ENCODE results near the gene BFSP1.

Gene BFSP1

GRCh38 chr20:17537959-17538358 lies 6.8 kb upstream of the BFSP1 start:
- H3K27ac ChIP-seq, result no peak overlapping the region
- TF ChIP-seq, protein P1, sequence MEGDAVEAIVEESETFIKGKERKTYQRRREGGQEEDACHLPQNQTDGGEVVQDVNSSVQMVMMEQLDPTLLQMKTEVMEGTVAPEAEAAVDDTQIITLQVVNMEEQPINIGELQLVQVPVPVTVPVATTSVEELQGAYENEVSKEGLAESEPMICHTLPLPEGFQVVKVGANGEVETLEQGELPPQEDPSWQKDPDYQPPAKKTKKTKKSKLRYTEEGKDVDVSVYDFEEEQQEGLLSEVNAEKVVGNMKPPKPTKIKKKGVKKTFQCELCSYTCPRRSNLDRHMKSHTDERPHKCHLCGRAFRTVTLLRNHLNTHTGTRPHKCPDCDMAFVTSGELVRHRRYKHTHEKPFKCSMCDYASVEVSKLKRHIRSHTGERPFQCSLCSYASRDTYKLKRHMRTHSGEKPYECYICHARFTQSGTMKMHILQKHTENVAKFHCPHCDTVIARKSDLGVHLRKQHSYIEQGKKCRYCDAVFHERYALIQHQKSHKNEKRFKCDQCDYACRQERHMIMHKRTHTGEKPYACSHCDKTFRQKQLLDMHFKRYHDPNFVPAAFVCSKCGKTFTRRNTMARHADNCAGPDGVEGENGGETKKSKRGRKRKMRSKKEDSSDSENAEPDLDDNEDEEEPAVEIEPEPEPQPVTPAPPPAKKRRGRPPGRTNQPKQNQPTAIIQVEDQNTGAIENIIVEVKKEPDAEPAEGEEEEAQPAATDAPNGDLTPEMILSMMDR (IDR thresholded peaks at IDR 0.05), result no peak
- no peak overlapping the region for H3K4me3 ChIP-seq (ENCODE audit: low read depth, low read length)
- no peaks in the 10 kb centered on the region for H3K4me1 ChIP-seq
- peaks cover 3% of the 10 kb centered on the region for H3K79me2 ChIP-seq
- no peaks in the 10 kb centered on the region for H3K9me3 ChIP-seq (ENCODE audit: control insufficient read depth, low read length)
- no peaks in the 10 kb centered on the region for H3K27me3 ChIP-seq (ENCODE audit: control insufficient read depth, insufficient read depth, low read length)
- no peaks in the 10 kb centered on the region for H3K36me3 ChIP-seq (ENCODE audit: control insufficient read depth, insufficient read depth, low read length)
- no peak overlapping the region for H3K4me2 ChIP-seq (ENCODE audit: low read length)
- H3K9ac ChIP-seq, result no peak overlapping the region
- H2AFZ ChIP-seq, result no peak overlapping the region

DNA sequence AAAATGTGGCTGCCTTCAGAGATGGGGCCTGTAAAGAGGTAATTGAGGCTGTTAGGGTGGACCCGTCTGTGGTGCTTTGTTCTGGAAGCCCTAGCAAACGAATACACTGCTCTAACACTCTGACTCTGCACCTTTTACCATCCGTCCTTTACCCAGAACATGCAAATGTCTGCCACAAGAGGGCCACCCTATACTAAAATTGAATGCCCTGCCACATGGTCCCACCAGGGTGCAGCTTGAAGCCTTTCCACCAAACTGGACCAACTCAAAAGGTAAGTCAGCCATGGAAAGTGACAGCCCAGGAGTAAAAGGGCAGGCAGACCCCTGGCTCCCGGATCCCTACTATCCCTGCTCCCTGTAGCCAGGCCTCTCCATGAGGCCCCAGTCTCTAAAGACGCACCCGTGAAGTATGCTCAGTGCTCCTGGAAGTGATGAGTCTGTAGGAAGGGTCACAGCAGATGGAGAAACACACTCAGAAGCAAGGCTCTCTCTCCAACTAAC lies 5.8 kb upstream of the BFSP1 start:
- Histone ChIP-seq H3K4me3 (ENCODE audit: low read depth, low read length) (no peak overlapping the region), H3K4me1 (no peaks in the 10 kb centered on the region), H2AFZ (peak overlapping the region; percentile 34), H3K9ac (no peak overlapping the region), H3K36me3 (ENCODE audit: control insufficient read depth, insufficient read depth, low read length) (no peaks in the 10 kb centered on the region), H3K27ac (no peak overlapping the region), H3K79me2 (peaks cover 3% of the 10 kb centered on the region), H3K9me3 (ENCODE audit: control insufficient read depth, low read length) (no peaks in the 10 kb centered on the region), H3K4me2 (ENCODE audit: low read length) (no peak overlapping the region), H3K27me3 (ENCODE audit: control insufficient read depth, insufficient read depth, low read length) (no peaks in the 10 kb centered on the region)
- TF ChIP-seq, protein P1 (IDR thresholded peaks at IDR 0.05), result peak; percentile 96

DNA sequence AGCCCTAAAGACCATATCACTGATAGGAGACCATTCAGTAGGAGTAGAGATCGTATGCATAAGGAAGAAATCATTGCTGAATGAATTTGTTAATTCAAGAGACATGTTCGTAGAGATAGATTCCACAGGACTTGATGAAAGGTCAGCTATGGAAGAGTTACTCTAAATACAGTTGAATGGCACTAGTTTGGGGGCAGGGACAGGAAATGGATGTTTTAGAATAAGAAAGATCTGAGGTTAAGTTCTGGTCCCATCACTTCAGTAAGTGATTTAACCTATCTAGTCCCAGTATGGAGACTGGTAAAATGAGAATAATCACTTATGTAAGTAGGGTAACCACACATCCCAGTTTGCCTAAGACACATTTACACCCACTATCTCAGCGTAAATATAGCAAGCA lies 2.9 kb upstream of the BFSP1 start:
- no peak overlapping the region for H3K9ac ChIP-seq
- H3K4me3 ChIP-seq (ENCODE audit: low read depth, low read length), result no peak overlapping the region
- TF ChIP-seq, protein P1 (IDR thresholded peaks at IDR 0.05), result no peak
- H3K4me1 ChIP-seq, result peaks cover 5% of the 10 kb centered on the region
- H3K36me3 ChIP-seq (ENCODE audit: control insufficient read depth, insufficient read depth, low read length), result no peaks in the 10 kb centered on the region
- peaks cover 3% of the 10 kb centered on the region for H3K79me2 ChIP-seq
- no peak overlapping the region for H3K4me2 ChIP-seq (ENCODE audit: low read length)
- no peaks in the 10 kb centered on the region for H3K9me3 ChIP-seq (ENCODE audit: control insufficient read depth, low read length)
- no peak overlapping the region for H3K27ac ChIP-seq
- H3K27me3 ChIP-seq (ENCODE audit: control insufficient read depth, insufficient read depth, low read length), result no peaks in the 10 kb centered on the region
- H2AFZ ChIP-seq, result no peak overlapping the region

- peaks cover 5% of the 10 kb centered on the region for H3K4me1 ChIP-seq
- H3K27me3 ChIP-seq (ENCODE audit: control insufficient read depth, insufficient read depth, low read length), result no peaks in the 10 kb centered on the region
- no peak overlapping the region for H3K4me2 ChIP-seq (ENCODE audit: low read length)
- no peak overlapping the region for H3K27ac ChIP-seq
- peaks cover 3% of the 10 kb centered on the region for H3K79me2 ChIP-seq
- no peak overlapping the region for H3K4me3 ChIP-seq (ENCODE audit: low read depth, low read length)
- no peak overlapping the region for H3K9ac ChIP-seq
- TF ChIP-seq, protein P1 (IDR thresholded peaks at IDR 0.05), result no peak
- peak overlapping the region; percentile 29 for H2AFZ ChIP-seq
- no peaks in the 10 kb centered on the region for H3K9me3 ChIP-seq (ENCODE audit: control insufficient read depth, low read length)
- no peaks in the 10 kb centered on the region for H3K36me3 ChIP-seq (ENCODE audit: control insufficient read depth, insufficient read depth, low read length)
Measured at GRCh38 chr20:17533396-17533795, 2.2 kb upstream of the BFSP1 start.

- H2AFZ ChIP-seq, result peak overlapping the region; percentile 97
- H3K79me2 ChIP-seq, result no peaks in the 10 kb centered on the region
- H3K9ac ChIP-seq, result peak overlapping the region; percentile 23
- peak overlapping the region; percentile 63 for H3K4me3 ChIP-seq (ENCODE audit: low read depth, low read length)
- H3K4me1 ChIP-seq, result peaks cover 5% of the 10 kb centered on the region
- H3K4me2 ChIP-seq (ENCODE audit: low read length), result peak overlapping the region; percentile 87
- no peaks in the 10 kb centered on the region for H3K27me3 ChIP-seq (ENCODE audit: control insufficient read depth, insufficient read depth, low read length)
- no peaks in the 10 kb centered on the region for H3K9me3 ChIP-seq (ENCODE audit: control insufficient read depth, low read length)
- TF ChIP-seq, protein P1 (IDR thresholded peaks at IDR 0.05), result no peak
- H3K27ac ChIP-seq, result peak overlapping the region; percentile 75
- H3K36me3 ChIP-seq (ENCODE audit: control insufficient read depth, insufficient read depth, low read length), result no peaks in the 10 kb centered on the region
Measured at GRCh38 chr20:17531665-17532025, 466 bp upstream of the BFSP1 start.
